ENCODE measurements around the gene PLPPR3. TPM values are rescaled to one million over a fixed set of nuclear protein-coding genes. Genes with fewer than 3 reads are reported as not detected.

Gene PLPPR3
- total RNA-seq, 2 donors from 2014 or later = 110 to 111 TPM

DNA sequence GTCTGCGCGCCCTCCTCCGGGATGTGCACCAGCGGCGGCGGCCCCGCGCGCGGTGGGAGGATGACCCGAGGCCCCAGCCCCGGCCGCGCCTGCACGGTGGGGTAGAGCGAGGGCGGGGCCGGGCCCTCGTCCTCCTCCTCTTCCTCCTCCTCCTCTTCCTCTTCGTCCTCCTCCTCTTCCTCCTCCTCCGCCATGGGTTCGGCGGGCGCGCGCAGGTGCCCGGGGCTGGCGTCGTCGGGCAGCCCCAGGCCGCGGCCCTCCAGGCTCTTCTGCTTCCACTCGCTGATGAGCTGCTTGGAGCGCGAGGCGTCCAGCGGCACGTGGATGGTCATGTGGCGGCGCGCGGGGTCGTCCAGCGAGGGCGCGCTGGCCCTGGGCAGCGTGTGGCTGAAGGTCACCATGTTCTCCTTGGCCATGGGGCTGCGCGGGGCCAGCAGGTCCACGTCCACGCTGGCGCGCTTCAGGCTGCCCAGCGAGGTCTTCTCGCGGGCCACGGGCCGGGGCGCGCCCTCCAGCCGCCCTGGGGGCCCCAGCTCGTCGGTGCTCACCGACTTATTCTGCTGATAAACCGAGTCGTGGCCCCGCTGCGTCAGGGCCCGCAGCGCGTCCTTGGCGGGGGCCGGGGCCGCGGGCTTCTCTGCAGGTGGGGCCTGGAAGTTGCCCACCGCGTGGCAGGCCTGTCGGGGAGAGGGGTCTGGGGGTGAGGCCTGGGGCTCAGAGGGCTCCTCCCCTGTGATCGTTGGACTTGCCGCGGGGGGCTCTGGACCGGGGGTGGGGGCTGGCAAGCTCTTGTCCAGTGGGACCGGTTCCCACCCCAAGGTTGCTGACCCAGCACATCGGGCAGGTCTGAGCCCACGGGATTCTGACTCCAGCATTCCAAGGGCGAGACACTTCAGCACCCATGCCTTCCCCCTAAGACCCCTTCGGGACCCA is 8.3 kb downstream of the PLPPR3 start:
- 95% methylated on average over 38 to 87 of the region's 87 CpGs for WGBS, 2 experiments (ENCODE audit: insufficient coverage in 1 of 2, insufficient read length in 1 of 2)
- no peak overlapping the region for H3K4me3 Mint-ChIP-seq
- H3K9me3 ChIP-seq (ENCODE audit: control insufficient read depth, low read length) = no peaks in the 10 kb centered on the region
- no peaks in the 10 kb centered on the region for H3K27me3 ChIP-seq (ENCODE audit: control insufficient read depth, insufficient read depth, low read length, poor library complexity, severe bottlenecking)
- no peaks in the 10 kb centered on the region for H3K4me1 Mint-ChIP-seq
- H3K4me1 ChIP-seq (ENCODE audit: control insufficient read depth, insufficient read depth, low read length) = no peaks in the 10 kb centered on the region
- peaks cover 39% of the 10 kb centered on the region for H3K36me3 ChIP-seq (ENCODE audit: control insufficient read depth, insufficient read depth, low read length)
- no peaks in the 10 kb centered on the region for H3K27me3 Mint-ChIP-seq (ENCODE audit: insufficient read depth)
- peaks cover 51% of the 10 kb centered on the region for H3K36me3 Mint-ChIP-seq (ENCODE audit: low read depth)
- TF ChIP-seq CTCF (conservative IDR thresholded peaks at IDR 0.05) = no peak
- no peaks in the 10 kb centered on the region for H3K9me3 Mint-ChIP-seq
- H3K27ac Mint-ChIP-seq = no peak overlapping the region
- no peak overlapping the region for H3K27ac ChIP-seq (ENCODE audit: low read depth, low read length)
- DNase-seq = peak; percentile 61
- H3K9ac ChIP-seq (ENCODE audit: extremely low read depth, low read length, poor library complexity, severe bottlenecking) = no peak overlapping the region
- no peak overlapping the region for H3K4me3 ChIP-seq (ENCODE audit: low read length)

DNA sequence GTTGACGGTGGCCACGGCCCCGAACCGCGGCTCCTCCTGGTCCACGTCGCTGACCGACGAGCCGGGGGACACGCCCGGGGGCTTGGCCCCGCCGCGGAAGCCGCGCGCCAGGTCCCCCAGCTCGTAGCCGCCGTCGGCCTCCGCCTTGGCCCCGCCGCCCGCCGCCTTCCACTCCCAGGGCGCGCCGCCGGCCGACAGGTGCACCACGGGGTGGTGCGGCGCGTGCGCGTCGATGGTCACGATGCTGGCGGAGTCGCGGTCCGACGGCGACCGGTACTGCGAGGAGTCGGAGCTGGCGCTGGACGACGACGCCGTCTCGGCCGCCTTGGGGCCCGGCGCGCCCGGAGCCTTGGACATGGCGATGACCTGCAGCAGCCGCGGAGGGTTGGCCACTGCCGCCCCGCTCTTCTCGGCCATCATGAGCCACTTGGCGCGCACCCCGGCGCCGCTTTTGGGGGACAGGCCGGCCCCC is 9.0 kb downstream of the PLPPR3 start:
- Histone ChIP-seq H3K27ac (ENCODE audit: low read depth, low read length) (no peak overlapping the region), H3K4me1 (ENCODE audit: control insufficient read depth, insufficient read depth, low read length) (no peaks in the 10 kb centered on the region), H3K36me3 (ENCODE audit: control insufficient read depth, insufficient read depth, low read length) (peaks cover 45% of the 10 kb centered on the region), H3K27me3 (ENCODE audit: control insufficient read depth, insufficient read depth, low read length, poor library complexity, severe bottlenecking) (no peaks in the 10 kb centered on the region), H3K4me3 (ENCODE audit: low read length) (no peak overlapping the region), H3K9ac (ENCODE audit: extremely low read depth, low read length, poor library complexity, severe bottlenecking) (no peak overlapping the region), H3K9me3 (ENCODE audit: control insufficient read depth, low read length) (no peaks in the 10 kb centered on the region)
- Mint-ChIP-seq H3K27ac (no peak overlapping the region), H3K36me3 (ENCODE audit: low read depth) (peaks cover 55% of the 10 kb centered on the region), H3K4me3 (no peak overlapping the region), H3K9me3 (no peaks in the 10 kb centered on the region), H3K4me1 (no peaks in the 10 kb centered on the region), H3K27me3 (ENCODE audit: insufficient read depth) (no peaks in the 10 kb centered on the region)
- DNase-seq = peak; percentile 55
- WGBS, 2 experiments (ENCODE audit: insufficient coverage in 1 of 2, insufficient read length in 1 of 2) = 96 to 98% methylated on average over 53 to 72 of the region's 72 CpGs
- no peak for TF ChIP-seq CTCF (conservative IDR thresholded peaks at IDR 0.05)

DNA sequence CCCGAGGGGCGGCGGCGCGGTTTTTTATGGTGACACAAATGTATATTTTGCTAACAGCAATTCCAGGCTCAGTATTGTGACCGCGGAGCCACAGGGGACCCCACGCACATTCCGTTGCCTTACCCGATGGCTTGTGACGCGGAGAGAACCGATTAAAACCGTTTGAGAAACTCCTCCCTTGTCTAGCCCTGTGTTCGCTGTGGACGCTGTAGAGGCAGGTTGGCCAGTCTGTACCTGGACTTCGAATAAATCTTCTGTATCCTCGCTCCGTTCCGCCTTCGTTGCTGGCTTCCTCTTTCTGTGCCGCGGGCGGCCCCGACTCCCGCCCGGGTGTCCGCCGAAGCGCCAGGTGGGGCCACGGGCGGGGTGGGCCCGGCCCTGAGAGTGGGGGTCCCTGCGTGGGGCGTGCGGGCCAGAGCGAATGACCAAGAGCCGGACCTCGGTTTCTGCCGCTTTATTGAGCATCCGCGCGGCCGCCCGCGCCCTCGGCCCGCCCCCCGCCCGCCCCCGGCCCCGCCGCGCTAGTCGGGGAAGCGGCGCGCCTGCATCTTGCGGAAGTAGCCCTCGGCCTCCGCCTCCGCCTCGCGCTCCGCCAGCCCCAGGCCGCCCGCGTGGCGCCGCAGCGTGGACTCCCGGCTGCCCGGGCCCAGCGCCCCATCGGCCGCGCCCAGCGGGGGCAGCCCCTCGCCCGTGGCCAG is 9.6 kb downstream of the PLPPR3 start:
- no peaks in the 10 kb centered on the region for H3K27me3 Mint-ChIP-seq (ENCODE audit: insufficient read depth)
- Histone ChIP-seq H3K27me3 (ENCODE audit: control insufficient read depth, insufficient read depth, low read length, poor library complexity, severe bottlenecking) (no peaks in the 10 kb centered on the region), H3K4me1 (ENCODE audit: control insufficient read depth, insufficient read depth, low read length) (no peaks in the 10 kb centered on the region), H3K9ac (ENCODE audit: extremely low read depth, low read length, poor library complexity, severe bottlenecking) (no peak overlapping the region), H3K9me3 (ENCODE audit: control insufficient read depth, low read length) (no peaks in the 10 kb centered on the region), H3K36me3 (ENCODE audit: control insufficient read depth, insufficient read depth, low read length) (peaks cover 50% of the 10 kb centered on the region), H3K27ac (ENCODE audit: low read depth, low read length) (no peak overlapping the region), H3K4me3 (ENCODE audit: low read length) (no peak overlapping the region)
- 97% methylated on average over 62 to 77 of the region's 80 CpGs for WGBS, 2 experiments (ENCODE audit: insufficient coverage in 1 of 2, insufficient read length in 1 of 2)
- TF ChIP-seq CTCF (conservative IDR thresholded peaks at IDR 0.05) = no peak
- DNase-seq = peak; percentile 55
- H3K9me3 Mint-ChIP-seq = no peaks in the 10 kb centered on the region
- H3K27ac Mint-ChIP-seq = no peak overlapping the region
- no peaks in the 10 kb centered on the region for H3K4me1 Mint-ChIP-seq
- H3K36me3 Mint-ChIP-seq (ENCODE audit: low read depth) = peaks cover 60% of the 10 kb centered on the region
- H3K4me3 Mint-ChIP-seq = no peak overlapping the region
